Measurements from ENCODE around the gene EFNB3. TPM values are rescaled to one million over a fixed set of nuclear protein-coding genes. Genes with fewer than 3 reads are reported as not detected.

Gene EFNB3
- total and polyA plus RNA-seq, 2 of the 13 experiments (the other 11 are each of a cell fraction or from before 2014, with no cell fraction given) = 0.07 to 0.25 TPM

DNA sequence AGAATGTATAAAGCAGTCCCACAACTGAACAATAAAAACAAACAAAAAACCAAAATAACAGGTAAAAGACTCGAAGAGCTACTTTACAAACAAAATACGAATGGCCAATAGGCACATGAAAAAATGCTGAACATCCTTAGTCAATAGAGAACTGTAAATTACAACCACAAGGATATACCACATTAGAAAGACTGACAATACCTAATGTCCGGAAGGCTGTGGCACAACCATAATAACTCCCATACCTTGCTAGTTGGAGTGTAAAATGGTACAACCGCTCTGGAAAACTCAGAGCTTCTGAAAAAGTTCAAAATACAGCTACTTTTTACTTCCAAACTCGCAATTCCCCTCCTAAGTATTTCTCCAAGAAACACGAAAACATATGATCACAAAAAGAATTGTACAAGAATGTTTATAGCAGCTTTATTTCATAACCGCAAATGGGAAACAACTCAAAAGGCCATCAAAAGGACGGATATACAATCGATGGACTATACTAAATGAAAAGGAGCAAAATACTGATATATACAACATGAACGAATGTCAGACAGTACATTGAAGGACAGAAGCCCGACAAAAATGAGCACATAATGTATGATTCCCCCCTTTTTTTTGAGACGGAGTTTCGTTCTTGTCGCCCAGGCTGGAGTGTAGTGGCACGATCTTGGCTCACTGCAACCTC is 20.0 kb upstream of the EFNB3 start (continued):
- TF ChIP-seq, protein P1, sequence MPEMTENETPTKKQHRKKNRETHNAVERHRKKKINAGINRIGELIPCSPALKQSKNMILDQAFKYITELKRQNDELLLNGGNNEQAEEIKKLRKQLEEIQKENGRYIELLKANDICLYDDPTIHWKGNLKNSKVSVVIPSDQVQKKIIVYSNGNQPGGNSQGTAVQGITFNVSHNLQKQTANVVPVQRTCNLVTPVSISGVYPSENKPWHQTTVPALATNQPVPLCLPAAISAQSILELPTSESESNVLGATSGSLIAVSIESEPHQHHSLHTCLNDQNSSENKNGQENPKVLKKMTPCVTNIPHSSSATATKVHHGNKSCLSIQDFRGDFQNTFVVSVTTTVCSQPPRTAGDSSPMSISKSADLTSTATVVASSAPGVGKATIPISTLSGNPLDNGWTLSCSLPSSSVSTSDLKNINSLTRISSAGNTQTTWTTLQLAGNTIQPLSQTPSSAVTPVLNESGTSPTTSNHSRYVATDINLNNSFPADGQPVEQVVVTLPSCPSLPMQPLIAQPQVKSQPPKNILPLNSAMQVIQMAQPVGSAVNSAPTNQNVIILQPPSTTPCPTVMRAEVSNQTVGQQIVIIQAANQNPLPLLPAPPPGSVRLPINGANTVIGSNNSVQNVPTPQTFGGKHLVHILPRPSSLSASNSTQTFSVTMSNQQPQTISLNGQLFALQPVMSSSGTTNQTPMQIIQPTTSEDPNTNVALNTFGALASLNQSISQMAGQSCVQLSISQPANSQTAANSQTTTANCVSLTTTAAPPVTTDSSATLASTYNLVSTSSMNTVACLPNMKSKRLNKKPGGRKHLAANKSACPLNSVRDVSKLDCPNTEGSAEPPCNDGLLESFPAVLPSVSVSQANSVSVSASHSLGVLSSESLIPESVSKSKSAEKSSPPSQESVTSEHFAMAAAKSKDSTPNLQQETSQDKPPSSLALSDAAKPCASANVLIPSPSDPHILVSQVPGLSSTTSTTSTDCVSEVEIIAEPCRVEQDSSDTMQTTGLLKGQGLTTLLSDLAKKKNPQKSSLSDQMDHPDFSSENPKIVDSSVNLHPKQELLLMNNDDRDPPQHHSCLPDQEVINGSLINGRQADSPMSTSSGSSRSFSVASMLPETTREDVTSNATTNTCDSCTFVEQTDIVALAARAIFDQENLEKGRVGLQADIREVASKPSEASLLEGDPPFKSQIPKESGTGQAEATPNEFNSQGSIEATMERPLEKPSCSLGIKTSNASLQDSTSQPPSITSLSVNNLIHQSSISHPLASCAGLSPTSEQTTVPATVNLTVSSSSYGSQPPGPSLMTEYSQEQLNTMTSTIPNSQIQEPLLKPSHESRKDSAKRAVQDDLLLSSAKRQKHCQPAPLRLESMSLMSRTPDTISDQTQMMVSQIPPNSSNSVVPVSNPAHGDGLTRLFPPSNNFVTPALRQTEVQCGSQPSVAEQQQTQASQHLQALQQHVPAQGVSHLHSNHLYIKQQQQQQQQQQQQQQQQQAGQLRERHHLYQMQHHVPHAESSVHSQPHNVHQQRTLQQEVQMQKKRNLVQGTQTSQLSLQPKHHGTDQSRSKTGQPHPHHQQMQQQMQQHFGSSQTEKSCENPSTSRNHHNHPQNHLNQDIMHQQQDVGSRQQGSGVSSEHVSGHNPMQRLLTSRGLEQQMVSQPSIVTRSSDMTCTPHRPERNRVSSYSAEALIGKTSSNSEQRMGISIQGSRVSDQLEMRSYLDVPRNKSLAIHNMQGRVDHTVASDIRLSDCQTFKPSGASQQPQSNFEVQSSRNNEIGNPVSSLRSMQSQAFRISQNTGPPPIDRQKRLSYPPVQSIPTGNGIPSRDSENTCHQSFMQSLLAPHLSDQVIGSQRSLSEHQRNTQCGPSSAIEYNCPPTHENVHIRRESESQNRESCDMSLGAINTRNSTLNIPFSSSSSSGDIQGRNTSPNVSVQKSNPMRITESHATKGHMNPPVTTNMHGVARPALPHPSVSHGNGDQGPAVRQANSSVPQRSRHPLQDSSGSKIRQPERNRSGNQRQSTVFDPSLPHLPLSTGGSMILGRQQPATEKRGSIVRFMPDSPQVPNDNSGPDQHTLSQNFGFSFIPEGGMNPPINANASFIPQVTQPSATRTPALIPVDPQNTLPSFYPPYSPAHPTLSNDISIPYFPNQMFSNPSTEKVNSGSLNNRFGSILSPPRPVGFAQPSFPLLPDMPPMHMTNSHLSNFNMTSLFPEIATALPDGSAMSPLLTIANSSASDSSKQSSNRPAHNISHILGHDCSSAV (CRISPR knock-in tag; IDR thresholded peaks at IDR 0.05; ENCODE audit: borderline replicate concordance) = no peak
- peak; percentile 55; the same call in 1 of the 2 replicates for TF ChIP-seq NAIF1 (CRISPR knock-in tag; IDR thresholded peaks at IDR 0.05; ENCODE audit: borderline replicate concordance)
- peak; percentile 85 for TF ChIP-seq ZNF441 (CRISPR knock-in tag; IDR thresholded peaks at IDR 0.05; ENCODE audit: borderline replicate concordance)

Measured in HepG2 (cell line).